SK-N-SH (cell line): Measurements from ENCODE around the gene NECTIN2. TPM values are rescaled to one million over a fixed set of nuclear protein-coding genes. Genes with fewer than 3 reads are reported as not detected.

ENCODE experiments used
- CTCF ChIA-PET: fragments of 300-600, 350-600 bp; formaldehyde crosslinking; extraction: SDS; loops from one replicate; lab custom pipeline; 2021; lab: Yijun Ruan, JAX
- POLR2A ChIA-PET: fragments of 350-600 bp; sonication (Branson Sonifier 250); formaldehyde crosslinking; extraction: SDS; loops from one replicate; lab custom pipeline; 2020; ENCODE audit warnings: antibody characterized with exemption, inconsistent platforms; lab: Yijun Ruan, JAX
- DNase-seq: peaks from one replicate; pipeline ENCODE4 v3.0.0; 2012
- H2AFZ ChIP-seq: fragments of 200-600 bp; sonication (generic); 2 replicates; pipeline ENCODE4 v1.8.1; 2016; ENCODE audit warnings: antibody characterized with exemption, mild to moderate bottlenecking, low read depth
- H3F3A ChIP-seq: fragments of 200-600 bp; sonication (generic); replicated peaks from 2 replicates; pipeline ENCODE3; 2016; ENCODE audit warnings: antibody characterized with exemption, mild to moderate bottlenecking; ENCODE audit not compliant: insufficient read depth
- H3K27ac ChIP-seq, 2 experiments: fragments of 200-500 bp in 1 of 2; fragments of 200-600 bp in 1 of 2; sonication (Bioruptor generic) in 1 of 2; sonication (generic), shearing (Covaris generic) in 1 of 2; 2 replicates each; pipeline versions ENCODE4 v1.5.1 to v1.6.1; 2014 to 2016; ENCODE audit warnings: low read depth in 2 of 2, inconsistent platforms in 1 of 2, low read length in 1 of 2, mild to moderate bottlenecking in 1 of 2, mixed read lengths in 1 of 2
- H3K27me3 ChIP-seq: fragments of 200-600 bp; sonication (generic), shearing (Covaris generic); 2 replicates; pipeline ENCODE4 v1.6.1; 2016; ENCODE audit warnings: mixed run types; ENCODE audit not compliant: insufficient read depth
- H3K36me3 ChIP-seq, 2 experiments: fragments of 200-500 bp in 1 of 2; fragments of 200-600 bp in 1 of 2; sonication (Bioruptor generic) in 1 of 2; sonication (generic) in 1 of 2; replicated peaks in 1 of 2; 2 replicates each; pipeline versions ENCODE3 to v1.5.1; 2014 to 2016; ENCODE audit warnings: low read length in 1 of 2, mild to moderate bottlenecking in 1 of 2; ENCODE audit not compliant: insufficient read depth in 2 of 2, control insufficient read depth in 1 of 2
- H3K4me1 ChIP-seq, 2 experiments: fragments of 200-500 bp in 1 of 2; fragments of 200-600 bp in 1 of 2; sonication (Bioruptor generic) in 1 of 2; sonication (generic), shearing (Covaris generic) in 1 of 2; 2 replicates each; pipeline versions ENCODE4 v1.5.1 to v1.6.1; 2014 to 2016; ENCODE audit warnings: low read depth in 1 of 2, low read length in 1 of 2, mixed run types in 1 of 2; ENCODE audit not compliant: insufficient read depth in 2 of 2, control insufficient read depth in 1 of 2
- H3K4me2 ChIP-seq: fragments of 200-600 bp; sonication (generic), shearing (Covaris generic); 2 replicates; pipeline ENCODE4 v1.6.1; 2017; ENCODE audit warnings: mixed run types
- H3K4me3 ChIP-seq, 2 experiments: fragments of 200-500 bp in 1 of 2; fragments of 200-600 bp in 1 of 2; sonication (Bioruptor generic) in 1 of 2; sonication (generic), shearing (Covaris generic) in 1 of 2; 2 replicates each; pipeline versions ENCODE4 v1.5.1 to v1.8.1; 2014 to 2016; ENCODE audit warnings: low read depth in 2 of 2, inconsistent platforms in 1 of 2, low read length in 1 of 2, mild to moderate bottlenecking in 1 of 2, mixed read lengths in 1 of 2, moderate library complexity in 1 of 2
- H3K79me2 ChIP-seq: fragments of 200-600 bp; sonication (generic); 2 replicates; pipeline ENCODE4 v1.8.1; 2017; ENCODE audit warnings: mild to moderate bottlenecking; ENCODE audit not compliant: insufficient read depth
- H3K9ac ChIP-seq: fragments of 200-600 bp; sonication (generic); 2 replicates; pipeline ENCODE4 v1.6.1; 2017; ENCODE audit warnings: mixed run types
- H3K9me2 ChIP-seq: fragments of 200-600 bp; sonication (generic); 2 replicates; pipeline ENCODE4 v1.6.1; 2017; ENCODE audit warnings: mixed run types
- H3K9me3 ChIP-seq: fragments of 200-600 bp; sonication (generic); 2 replicates; pipeline ENCODE4 v1.6.1; 2017; ENCODE audit warnings: mixed run types, mild to moderate bottlenecking, moderate library complexity
- H4K20me1 ChIP-seq: fragments of 200-600 bp; sonication (generic); 2 replicates; pipeline ENCODE4 v1.6.1; 2017; ENCODE audit warnings: mild to moderate bottlenecking, mixed run types; ENCODE audit not compliant: insufficient read depth
- EP300 ChIP-seq, 2 experiments: IDR thresholded peaks; 2 replicates each; pipeline versions ENCODE4 v1.4.0 to v1.6.1; 2012; ENCODE audit warnings: borderline replicate concordance in 1 of 2, low read depth in 1 of 2, low read length in 1 of 2
- EZH2phosphoT487 ChIP-seq: fragments of 200-600 bp; sonication (generic); IDR thresholded peaks from 2 replicates; pipeline ENCODE4 v1.6.1; 2017; ENCODE audit warnings: low read depth, mixed run types, mild to moderate bottlenecking, antibody characterized with exemption, moderate library complexity, borderline replicate concordance
- FOSL2 ChIP-seq: IDR thresholded peaks from 2 replicates; pipeline ENCODE4 v1.4.0; 2012; ENCODE audit warnings: low read depth, mild to moderate bottlenecking, moderate library complexity, borderline replicate concordance
- GABPA ChIP-seq: IDR thresholded peaks from 2 replicates; pipeline ENCODE4 v1.4.0; 2012; ENCODE audit warnings: low read depth, mild to moderate bottlenecking
- MEF2A ChIP-seq: IDR thresholded peaks from 2 replicates; pipeline ENCODE4 v1.4.0; 2012; ENCODE audit warnings: low read depth, borderline replicate concordance
- RCOR1 ChIP-seq: fragments of 150-350 bp; IDR thresholded peaks from 2 replicates; pipeline ENCODE4 v1.6.1; 2017; ENCODE audit warnings: antibody characterized with exemption, low read length
- RXRA ChIP-seq: IDR thresholded peaks from 2 replicates; pipeline ENCODE4 v1.4.0; 2012; ENCODE audit warnings: low read depth, mild to moderate bottlenecking, borderline replicate concordance
- SIN3A ChIP-seq: IDR thresholded peaks from 2 replicates; pipeline ENCODE4 v1.6.1; 2012; ENCODE audit warnings: low read depth, mild to moderate bottlenecking, low read length, moderate library complexity, borderline replicate concordance
- WGBS: methylation state at CpG from one replicate; pipeline ENCODE4 v1.1.6; 2017; ENCODE audit warnings: low lambda C conversion rate; 5-methylcytosine and 5-hydroxymethylcytosine counted together
- polyA plus RNA-seq, 3 experiments: library from polyadenylated mRNA; depleted of rRNA; stranded (reverse); fragments of >200 nt; gene quantifications; 2 replicates each; pipeline ENCODE4 v1.2.3, GENCODE V29; 2012
- TF ChIP-seq, protein P1 (sequence below): IDR thresholded peaks from 2 replicates; pipeline ENCODE4 v1.4.0; 2012; ENCODE audit warnings: low read depth
- TF ChIP-seq, protein P2 (sequence below): fragments of 150-350 bp; IDR thresholded peaks from 2 replicates; pipeline ENCODE4 v1.6.1; 2017; ENCODE audit warnings: antibody characterized with exemption, low read length, low read depth, borderline replicate concordance
- TF ChIP-seq, protein P3 (sequence below): IDR thresholded peaks from 2 replicates; pipeline ENCODE4 v1.6.1; 2012; ENCODE audit warnings: mild to moderate bottlenecking, low read depth, low read length, moderate library complexity

Gene NECTIN2
- polyA plus RNA-seq, 1 of the 3 experiments (the other 2 are of a cell fraction), result 121 TPM

- no peaks in the 10 kb centered on the region for H3K9me2 ChIP-seq
- H2AFZ ChIP-seq, result no peak overlapping the region
- H3K36me3 ChIP-seq, result peaks cover 0 to 11% of the 10 kb centered on the region in 2 experiments
- no peaks in the 10 kb centered on the region for H4K20me1 ChIP-seq
- WGBS, result 89% methylated on average over 4 of the region's 4 CpGs
- no peaks in the 10 kb centered on the region for H3K27me3 ChIP-seq
- no peak overlapping the region for H3K9ac ChIP-seq
- DNase-seq, result no peak
- ChIA-PET POLR2A (no interaction called here), CTCF (interaction anchor here (0.7 to 1.1 kb wide), 3 partner anchors 37 to 175 kb away, joined by 3 read pairs; partner anchors contain the start of gene NECTIN2)
- H3K4me2 ChIP-seq, result no peak overlapping the region
- no peak overlapping the region for H3K4me3 ChIP-seq
- no peaks in the 10 kb centered on the region for H3K79me2 ChIP-seq
- H3K9me3 ChIP-seq, result no peaks in the 10 kb centered on the region
- peaks cover 0 to under 1% of the 10 kb centered on the region in 2 experiments; a peak in 1 of 4 replicates for H3K4me1 ChIP-seq
- H3F3A ChIP-seq, result peaks cover 21% of the 10 kb centered on the region
- H3K27ac ChIP-seq, result no peak overlapping the region
- TF ChIP-seq, protein P1, sequence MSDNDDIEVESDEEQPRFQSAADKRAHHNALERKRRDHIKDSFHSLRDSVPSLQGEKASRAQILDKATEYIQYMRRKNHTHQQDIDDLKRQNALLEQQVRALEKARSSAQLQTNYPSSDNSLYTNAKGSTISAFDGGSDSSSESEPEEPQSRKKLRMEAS, result no peak
- no peak for TF ChIP-seq GABPA
- TF ChIP-seq, protein P2, sequence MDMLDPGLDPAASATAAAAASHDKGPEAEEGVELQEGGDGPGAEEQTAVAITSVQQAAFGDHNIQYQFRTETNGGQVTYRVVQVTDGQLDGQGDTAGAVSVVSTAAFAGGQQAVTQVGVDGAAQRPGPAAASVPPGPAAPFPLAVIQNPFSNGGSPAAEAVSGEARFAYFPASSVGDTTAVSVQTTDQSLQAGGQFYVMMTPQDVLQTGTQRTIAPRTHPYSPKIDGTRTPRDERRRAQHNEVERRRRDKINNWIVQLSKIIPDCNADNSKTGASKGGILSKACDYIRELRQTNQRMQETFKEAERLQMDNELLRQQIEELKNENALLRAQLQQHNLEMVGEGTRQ, result no peak
- TF ChIP-seq SIN3A, result no peak
- no peak for TF ChIP-seq EP300 (IDR thresholded peaks at IDR 0.05; ENCODE audit: borderline replicate concordance in 1 of 2, low read depth in 1 of 2, low read length in 1 of 2)
Observed at GRCh38 chr19:44884566-44884965, 38.5 kb downstream of the NECTIN2 start.

- H4K20me1 ChIP-seq, result no peaks in the 10 kb centered on the region
- TF ChIP-seq RCOR1 (no peak), FOSL2 (no peak), RXRA (no peak), EZH2phosphoT487 (no peak), MEF2A (no peak)
- TF ChIP-seq, protein P2, result no peak
- TF ChIP-seq, protein P3, sequence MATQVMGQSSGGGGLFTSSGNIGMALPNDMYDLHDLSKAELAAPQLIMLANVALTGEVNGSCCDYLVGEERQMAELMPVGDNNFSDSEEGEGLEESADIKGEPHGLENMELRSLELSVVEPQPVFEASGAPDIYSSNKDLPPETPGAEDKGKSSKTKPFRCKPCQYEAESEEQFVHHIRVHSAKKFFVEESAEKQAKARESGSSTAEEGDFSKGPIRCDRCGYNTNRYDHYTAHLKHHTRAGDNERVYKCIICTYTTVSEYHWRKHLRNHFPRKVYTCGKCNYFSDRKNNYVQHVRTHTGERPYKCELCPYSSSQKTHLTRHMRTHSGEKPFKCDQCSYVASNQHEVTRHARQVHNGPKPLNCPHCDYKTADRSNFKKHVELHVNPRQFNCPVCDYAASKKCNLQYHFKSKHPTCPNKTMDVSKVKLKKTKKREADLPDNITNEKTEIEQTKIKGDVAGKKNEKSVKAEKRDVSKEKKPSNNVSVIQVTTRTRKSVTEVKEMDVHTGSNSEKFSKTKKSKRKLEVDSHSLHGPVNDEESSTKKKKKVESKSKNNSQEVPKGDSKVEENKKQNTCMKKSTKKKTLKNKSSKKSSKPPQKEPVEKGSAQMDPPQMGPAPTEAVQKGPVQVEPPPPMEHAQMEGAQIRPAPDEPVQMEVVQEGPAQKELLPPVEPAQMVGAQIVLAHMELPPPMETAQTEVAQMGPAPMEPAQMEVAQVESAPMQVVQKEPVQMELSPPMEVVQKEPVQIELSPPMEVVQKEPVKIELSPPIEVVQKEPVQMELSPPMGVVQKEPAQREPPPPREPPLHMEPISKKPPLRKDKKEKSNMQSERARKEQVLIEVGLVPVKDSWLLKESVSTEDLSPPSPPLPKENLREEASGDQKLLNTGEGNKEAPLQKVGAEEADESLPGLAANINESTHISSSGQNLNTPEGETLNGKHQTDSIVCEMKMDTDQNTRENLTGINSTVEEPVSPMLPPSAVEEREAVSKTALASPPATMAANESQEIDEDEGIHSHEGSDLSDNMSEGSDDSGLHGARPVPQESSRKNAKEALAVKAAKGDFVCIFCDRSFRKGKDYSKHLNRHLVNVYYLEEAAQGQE, result no peak
- peaks cover 2% of the 10 kb centered on the region; the same call in 1 of the 2 replicates for H3K79me2 ChIP-seq
- 73% methylated on average over 6 of the region's 6 CpGs for WGBS
- H3K9ac ChIP-seq, result no peak overlapping the region
- peaks cover 5 to 7% of the 10 kb centered on the region in 2 experiments; a peak in 2 of 4 replicates for H3K4me1 ChIP-seq
- no peak overlapping the region for H3K27ac ChIP-seq
- ChIA-PET POLR2A (no interaction called here), CTCF (interaction anchor here (1.1 to 1.9 kb wide), 2 partner anchors 17 to 163 kb away, joined by 3 to 6 read pairs; no protein-coding TSS in a partner anchor)
- no peak overlapping the region for H3K4me3 ChIP-seq
- peaks cover 27% of the 10 kb centered on the region for H3F3A ChIP-seq
- peaks cover 0 to 8% of the 10 kb centered on the region in 2 experiments for H3K36me3 ChIP-seq
- no peak for DNase-seq
- no peaks in the 10 kb centered on the region for H3K9me3 ChIP-seq
- H3K9me2 ChIP-seq, result no peaks in the 10 kb centered on the region
- no peak overlapping the region for H3K4me2 ChIP-seq
- H3K27me3 ChIP-seq, result no peaks in the 10 kb centered on the region
- no peak overlapping the region for H2AFZ ChIP-seq
Observed at GRCh38 chr19:44886141-44886540, 40.0 kb downstream of the NECTIN2 start.
